GM12873 (cell line): ENCODE data around the gene MYRF.

Experiments used
- CTCF ChIP-seq: IDR thresholded peaks from 2 replicates; pipeline ENCODE4 v1.5.1; 2012; ENCODE audit warnings: low read depth, mild to moderate bottlenecking, moderate library complexity, low read length, control low read depth; ENCODE audit not compliant: insufficient read depth; ENCODE audit errors: missing control alignments

The MYRF gene

GRCh38 chr11:61734767-61735166 lies 17.7 kb upstream of the MYRF start:
- TF ChIP-seq CTCF = no peak

GRCh38 chr11:61735391-61735790 lies 17.0 kb upstream of the MYRF start:
- no peak for TF ChIP-seq CTCF

GRCh38 chr11:61736310-61736709 lies 16.1 kb upstream of the MYRF start:
- TF ChIP-seq CTCF = no peak

- TF ChIP-seq CTCF = peak; percentile 46
Measured at GRCh38 chr11:61737131-61737530, 15.3 kb upstream of the MYRF start.

- TF ChIP-seq CTCF = no peak
Measured at GRCh38 chr11:61737636-61738386, 14.6 kb upstream of the MYRF start.

- no peak for TF ChIP-seq CTCF
Measured at GRCh38 chr11:61738776-61739175, 13.7 kb upstream of the MYRF start.

- TF ChIP-seq CTCF = no peak
Measured at GRCh38 chr11:61739413-61739812, 13.0 kb upstream of the MYRF start.
